HT-29 (cell line): ENCODE results near the gene RPL9. TPM values are rescaled to one million over a fixed set of nuclear protein-coding genes. Genes with fewer than 3 reads are reported as not detected.
"Not testable (repeated sequence)": the region's sequence is repeated elsewhere in the genome, so short reads cannot be mapped to it uniquely, and the experiment has no call there.

Experiments
- DNase-seq: peaks from one replicate; pipeline ENCODE4 v3.0.0-alpha.2; 2015; ENCODE audit warnings: low spot score
- total RNA-seq: library from RNA; depleted of rRNA; stranded (reverse); fragments of >200 nt; shearing (Covaris generic); gene quantifications from 2 replicates; pipeline ENCODE4 v1.2.3, GENCODE V29; 2014; rRNA removed

Gene RPL9
- total RNA-seq: 1,285 and 1,602 TPM in 2 replicates

DNA sequence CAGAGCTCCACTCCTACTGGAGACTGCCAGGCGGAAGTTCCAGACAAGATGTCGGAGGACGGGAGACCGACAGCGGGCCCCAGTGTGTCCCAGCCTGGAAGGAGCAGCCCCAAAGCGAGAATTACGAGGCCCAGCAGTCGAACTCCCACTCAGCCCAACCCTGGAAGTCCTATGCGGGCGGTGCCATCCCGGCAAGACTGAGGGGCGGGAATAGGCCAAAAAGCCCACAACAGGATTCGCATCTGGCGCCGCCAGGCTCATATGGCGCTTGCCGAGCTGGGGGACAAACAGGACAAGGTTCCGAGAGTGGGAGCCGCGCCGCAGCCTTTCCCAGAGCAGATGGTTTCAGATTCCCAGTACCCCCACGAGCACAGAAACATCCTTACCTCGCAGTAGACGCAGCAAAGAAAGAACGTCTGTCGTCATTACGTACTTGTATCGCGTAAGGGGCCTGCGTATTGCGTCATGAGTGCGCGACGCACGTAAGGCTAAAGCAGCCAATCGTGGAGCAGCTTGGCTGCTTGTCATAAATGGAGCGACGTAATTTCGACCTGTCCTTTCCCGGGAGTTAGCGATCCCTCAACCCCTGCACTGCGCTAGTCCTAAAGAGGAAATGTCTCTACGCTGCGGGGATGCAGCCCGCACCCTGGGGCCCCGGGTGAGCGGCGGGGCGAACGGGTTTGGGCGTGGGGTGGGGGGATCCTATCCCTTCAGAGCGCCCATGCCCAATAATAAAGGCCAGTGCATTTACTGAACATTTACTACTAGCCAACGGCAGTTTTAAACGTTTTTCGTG, at the start of gene RPL9, which contains the start of gene LIAS:
Gene RPL9 (minus strand): TSS at position 418 of the 796 bp plus-strand sequence. CDS start 483 bp downstream, outside the sequence.
Gene LIAS (plus strand): TSS at position 552 of the 796 bp plus-strand sequence. CDS start 62 bp downstream, at position 614.
- peak; percentile 98 for DNase-seq

DNA sequence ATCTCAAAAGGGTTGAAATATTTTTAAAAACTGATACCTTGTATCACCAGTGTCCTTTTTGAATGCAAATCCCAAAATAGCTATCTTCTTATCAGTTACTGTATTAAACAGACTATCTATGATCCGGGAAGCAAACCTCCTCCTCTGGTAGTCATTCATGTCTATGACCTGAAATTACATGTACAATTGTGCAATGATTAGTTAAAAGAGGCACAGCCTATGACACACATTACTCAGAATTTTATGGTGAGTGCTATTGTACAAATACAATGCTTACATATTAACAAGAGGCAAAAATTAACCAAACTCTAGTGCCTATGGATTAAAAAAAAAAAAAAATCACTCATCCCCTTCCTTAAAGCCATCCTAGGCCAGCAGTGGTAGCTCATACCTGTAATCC, 46.9 kb upstream of the RPL9 start:
- no peak for DNase-seq

DNA sequence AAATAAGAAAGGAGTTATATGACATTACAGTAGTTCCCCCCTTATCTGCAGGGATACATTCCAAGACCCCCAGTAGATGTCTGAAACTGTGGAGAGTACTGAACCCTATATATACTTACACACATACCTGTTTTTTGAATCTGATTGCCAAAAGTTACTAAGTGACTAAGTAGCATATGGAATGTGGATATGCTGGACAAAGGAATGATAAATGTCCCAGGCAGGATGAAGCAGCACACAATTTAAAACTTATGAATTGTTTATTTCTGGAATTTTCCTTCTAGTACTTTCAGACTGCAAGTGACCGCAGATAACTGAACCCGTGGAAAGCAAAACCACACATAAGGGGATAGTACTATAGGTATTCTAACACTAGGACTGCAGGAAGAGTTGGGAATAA, 45.8 kb upstream of the RPL9 start:
- no peak for DNase-seq

DNA sequence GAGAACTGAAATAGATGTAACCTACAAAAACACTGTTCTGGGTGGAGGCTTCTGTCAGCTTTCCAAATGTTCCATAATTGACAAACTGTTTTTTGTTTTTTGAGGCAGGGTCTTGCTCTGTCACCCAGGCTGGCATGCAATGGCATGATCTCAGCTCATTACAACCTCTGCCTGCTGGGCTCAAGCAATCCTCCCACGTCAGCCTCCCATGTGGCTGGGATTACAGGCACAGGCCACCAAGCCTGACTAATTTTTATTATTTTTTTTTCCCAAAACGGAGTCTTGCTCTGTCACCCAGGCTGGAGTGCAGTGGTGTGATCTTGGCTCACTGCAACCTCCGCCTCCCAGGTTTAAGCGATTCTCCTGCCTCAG, 43.9 kb upstream of the RPL9 start:
- not testable (repeated sequence) for DNase-seq

DNA sequence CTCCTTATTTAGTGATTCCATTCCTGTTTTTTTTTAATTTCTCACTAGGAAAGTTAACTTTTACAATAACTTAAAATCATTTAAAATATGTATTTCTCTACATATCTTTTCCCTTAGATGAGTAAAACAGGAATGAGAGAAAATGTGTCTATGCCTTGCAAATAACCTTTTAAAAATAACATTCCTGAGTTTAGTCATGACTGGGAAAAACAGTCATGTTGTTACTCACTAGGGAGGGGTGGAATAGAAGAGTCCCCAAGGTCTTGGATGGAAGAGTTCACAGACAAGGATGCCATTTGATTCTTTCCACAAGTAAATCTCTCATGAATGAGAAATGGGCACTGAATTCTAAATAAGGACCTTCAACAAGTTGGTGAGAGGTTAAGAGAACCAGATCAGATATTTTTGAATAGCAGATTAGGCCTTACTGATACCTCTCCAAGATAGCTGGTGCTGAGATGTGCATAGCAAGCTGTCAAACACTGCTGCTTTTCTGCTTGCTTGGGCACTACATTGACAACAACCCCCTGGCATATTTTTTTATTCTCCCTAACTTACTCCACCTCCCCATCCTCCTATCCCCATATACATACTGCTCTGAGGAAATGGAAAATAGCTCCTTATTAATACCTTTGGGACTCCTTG, 43.4 kb upstream of the RPL9 start:
- no peak for DNase-seq

DNA sequence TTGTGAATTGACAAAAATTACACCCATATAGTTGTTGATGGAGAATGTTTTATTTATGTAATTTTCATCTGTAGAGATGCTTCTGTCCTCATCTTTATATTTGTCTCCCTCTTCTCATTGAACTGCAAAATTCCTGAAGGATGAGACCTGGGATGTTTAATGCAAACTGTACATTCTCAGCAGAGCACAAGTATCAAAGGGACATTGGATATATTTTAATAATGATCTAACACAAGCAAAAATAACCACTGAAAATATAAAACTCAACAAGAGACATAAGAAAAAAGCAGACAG, 40.0 kb upstream of the RPL9 start:
- no peak for DNase-seq

DNA sequence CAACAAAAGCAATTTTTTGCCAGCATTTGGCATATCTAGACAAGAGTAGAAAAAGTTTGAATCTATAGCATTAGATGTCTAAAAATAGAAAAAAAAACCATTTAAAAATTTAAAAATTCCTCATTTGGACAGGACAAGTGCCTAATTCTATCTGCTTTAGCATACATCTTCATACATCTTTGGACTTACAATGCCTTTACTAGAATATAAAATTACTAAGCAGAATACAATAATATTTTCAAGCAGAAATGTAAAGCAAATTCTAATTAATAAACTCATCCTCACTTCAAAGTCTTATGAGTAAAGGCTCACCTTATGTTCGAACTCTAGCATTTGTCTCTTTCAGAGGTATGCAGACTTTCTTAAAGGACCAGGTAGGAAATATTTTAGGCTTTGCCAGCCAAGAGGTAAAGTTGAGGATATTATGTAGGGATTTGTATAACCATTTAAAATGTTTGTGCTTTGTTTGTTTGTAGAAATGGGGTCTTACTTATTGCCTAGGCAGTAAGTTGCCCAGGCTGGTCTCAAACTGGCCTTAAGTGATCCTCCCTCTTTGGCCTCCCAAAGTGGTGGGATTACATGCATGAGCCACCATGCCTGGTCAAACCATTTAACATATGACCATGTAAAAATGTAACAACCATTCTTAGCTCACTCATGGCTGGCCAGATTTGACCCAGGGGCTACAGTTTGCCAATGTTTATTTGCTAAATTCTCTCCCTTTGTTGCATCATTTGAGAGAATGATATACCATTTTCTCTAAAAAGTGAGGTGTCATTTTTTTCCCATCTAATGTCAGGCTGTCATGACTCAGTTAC, 39.4 kb upstream of the RPL9 start:
- DNase-seq: no peak

DNA sequence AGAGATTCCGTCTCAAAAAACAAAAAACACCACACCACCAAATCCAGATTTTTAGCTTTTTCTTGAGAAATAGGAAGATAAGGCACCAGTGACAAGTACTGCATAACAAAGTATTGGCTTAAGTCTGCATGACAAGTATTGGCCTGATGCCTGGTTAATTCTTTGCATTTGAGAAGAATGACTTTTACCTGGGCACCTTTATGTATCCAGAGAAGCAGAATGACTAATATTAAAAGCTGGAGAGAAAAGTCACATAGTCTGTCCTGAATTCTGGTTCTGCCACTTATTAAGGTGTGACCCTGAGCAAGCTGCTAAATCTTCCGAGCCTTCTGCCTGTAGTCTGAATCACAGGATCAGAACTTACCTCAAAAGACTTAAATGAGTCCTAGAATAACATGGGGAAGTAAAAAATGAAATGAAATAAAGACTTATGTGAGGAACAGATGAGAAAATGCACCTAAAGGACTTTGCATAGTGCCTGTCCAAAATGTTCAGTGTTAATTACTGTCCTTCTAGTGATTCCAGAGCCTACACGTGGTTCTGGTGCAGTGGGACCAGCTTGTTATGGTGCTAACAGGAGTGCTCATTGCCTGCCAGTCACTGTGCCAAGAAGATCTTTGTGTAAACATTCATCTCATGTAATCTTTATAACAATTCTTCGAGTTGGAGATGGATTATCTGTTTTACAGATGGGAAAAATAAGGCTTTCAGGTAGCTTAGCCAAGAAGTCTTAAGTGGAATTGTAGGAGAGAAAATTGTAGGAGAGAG, 36.9 kb upstream of the RPL9 start:
- peak; percentile 18 for DNase-seq

DNA sequence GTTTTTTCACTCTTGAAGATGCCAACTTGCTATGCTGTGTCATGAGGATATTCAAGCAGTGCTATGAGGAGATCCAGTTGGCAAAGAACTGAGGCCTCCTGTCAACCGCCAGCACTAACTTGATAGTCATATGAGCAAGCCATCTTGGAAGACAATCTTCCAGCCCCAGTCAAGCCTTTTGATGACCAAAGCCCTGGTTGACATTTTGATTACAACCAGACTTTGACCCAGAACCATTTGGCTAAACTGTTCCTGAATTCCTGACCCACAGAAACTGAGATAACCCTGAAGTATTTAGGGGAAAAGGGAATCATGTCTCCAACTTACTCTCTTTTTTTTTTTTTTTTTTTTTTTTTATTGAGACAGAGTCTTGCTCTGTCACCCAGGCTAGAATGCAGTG, 35.6 kb upstream of the RPL9 start:
- no peak for DNase-seq

DNA sequence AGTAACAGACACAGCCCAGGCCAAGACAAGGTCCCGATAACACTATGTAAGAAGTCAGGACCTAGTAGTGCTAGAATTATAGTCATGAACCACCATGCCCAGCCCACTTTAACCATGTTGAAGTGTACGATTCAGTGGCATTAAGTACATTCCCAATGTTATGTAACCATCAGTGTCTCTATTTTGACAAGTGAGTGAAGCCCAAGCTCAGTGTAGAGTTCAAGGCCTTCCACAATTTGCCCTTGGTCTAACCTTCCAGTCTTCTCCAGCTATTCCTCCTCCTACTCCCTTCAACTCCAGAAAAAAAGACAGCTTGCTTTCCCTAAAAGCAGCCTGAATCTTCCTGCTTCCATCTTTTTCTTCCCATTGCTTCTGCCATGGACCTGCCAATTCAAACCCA, 31.6 kb upstream of the RPL9 start:
- no peak for DNase-seq

DNA sequence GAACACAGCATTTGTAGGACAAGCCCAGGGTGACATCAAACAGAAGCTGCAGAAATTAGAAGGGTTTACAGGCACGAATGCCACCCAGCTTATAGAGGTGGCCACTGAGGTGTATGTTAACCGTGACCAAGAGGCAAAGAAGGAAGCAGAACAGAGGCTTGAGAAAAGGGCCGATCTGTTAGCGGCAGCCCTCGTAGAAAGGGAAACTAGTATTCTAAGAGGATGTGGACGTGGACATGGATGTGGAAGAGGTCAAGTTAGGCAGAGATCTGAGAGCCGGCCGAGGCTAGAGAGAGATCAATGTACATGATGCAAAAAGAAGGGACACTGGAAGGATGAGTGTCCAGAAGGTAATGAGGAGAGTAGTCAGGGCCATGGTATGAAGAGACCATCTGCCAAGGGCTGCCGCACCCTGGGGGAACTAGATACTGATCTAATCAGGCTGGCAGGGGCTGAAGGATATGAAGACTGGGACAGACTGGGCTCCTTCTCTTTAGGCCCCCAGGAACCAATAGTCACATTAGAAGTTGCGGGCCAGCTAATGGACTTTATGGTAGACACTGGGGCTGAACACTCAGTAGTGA, 27.6 kb upstream of the RPL9 start:
- DNase-seq: no peak

DNA sequence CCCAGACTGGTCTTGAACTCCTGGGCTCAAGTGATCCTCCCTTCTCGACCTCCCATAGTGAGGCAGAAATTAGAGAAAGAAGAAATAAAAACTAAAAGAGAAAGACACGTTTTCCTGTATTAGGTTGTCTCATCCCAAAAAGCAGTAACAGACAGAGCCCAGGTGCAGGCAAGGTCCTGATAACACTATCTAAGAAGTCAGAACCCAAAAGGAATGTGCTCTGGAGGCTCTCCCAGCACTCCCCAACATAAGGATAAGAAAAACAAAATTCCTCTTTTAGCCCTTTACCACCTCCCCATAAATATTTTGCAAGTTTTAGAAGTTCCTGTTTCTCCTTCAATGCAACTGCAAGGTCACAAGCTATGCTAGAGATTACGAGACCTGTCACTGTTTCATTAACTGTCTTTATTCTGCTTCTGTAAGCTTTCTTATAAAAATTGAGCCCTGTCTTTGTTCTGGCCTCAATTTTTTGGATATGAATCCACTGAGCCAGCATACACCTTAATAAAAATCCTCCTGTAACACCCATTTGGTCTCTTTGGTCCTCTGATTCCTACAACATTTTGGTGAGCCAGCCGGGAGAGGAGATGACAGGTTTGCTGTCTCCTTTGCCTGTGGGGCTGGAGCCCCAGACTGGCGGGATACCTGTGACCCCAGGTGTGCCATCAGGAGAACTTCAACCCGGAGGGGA, 26.0 kb upstream of the RPL9 start:
- DNase-seq: no peak

DNA sequence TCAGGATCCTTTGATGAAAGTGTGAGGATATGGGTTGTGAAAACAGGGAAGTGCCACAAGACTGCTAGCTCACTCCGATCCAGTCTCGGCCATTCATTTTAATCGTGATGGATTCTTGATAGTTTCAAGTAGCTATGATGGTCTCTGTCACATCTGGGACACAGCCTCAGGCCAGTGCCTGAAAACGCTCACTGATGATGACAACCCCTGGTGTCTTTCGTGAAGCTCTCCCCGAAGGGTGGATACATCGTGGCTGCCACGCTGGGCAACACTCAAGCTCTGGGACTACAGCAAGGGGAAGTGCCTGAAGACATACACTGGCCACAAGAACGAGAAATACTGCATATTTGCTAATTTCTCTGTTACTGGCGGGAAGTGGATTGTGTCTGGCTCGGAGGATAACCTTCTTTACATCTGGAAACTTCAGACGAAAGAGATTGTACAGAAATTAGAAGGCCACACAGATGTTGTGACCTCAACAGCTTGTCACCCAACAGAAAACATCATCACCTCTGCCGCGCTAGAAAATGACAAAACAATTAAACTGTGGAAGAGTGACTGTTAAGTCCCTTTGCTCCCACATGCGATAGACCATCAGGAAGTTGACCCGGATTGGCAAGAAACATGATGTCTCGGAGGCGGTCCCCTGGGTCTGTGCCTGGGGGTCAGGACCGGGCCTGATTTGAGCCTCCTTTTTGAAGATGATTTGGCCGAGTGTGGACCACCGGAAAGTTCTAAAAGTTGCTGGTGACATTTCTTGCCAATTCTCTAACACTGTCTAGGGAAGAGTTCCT, 22.4 kb upstream of the RPL9 start:
- no peak for DNase-seq

DNA sequence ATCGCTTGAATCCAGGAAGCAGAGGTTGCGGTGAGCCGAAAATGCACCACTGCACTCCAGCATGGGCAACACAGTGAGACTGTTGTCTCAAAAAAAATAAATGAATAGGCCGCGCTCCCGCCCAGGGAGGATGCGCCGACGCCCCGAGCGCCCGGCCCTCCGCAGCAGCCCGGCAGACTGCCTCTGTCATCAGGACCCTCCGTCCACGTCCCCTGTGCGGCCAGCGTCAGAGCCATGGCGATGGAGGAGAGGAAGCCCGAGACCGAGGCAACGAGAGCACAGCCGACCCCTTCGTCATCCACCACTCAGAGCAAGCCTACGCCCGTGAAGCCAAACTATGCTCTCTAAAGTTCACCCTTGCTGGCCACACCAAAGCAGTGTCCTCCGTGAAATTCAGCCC, 21.5 kb upstream of the RPL9 start:
- no peak for DNase-seq

DNA sequence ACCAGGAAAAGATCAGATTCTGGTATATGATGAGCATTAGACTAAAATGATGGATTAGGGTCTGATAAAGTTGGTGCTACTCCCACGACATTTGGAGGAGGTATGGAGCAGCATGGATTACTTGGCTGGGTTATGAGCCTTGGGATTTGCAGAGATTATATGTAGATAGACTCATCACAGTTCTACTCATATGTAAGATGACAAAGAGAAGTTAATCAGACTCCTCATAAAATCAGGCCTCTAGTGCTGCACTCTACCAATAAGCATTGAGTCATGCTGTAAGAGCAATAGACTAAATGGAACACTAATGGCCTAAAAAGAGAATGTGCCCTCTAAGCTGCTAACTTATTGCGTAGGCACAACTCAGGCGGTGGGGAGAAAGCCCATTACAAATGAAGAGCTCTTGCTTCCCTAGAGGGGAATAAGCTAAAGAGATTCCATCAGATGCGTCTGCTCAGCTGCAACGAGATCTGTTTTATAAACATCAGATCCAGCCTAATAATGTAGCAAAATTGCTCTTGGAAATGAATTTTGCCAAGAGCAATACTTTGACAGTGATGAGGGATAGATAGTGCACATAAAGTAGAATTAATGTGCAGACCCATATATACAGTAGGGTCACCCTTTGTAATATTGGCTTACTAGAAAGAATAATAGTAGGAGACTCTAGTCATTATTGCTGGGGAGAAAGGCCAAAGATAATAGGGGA, 17.6 kb upstream of the RPL9 start:
- DNase-seq: no peak

DNA sequence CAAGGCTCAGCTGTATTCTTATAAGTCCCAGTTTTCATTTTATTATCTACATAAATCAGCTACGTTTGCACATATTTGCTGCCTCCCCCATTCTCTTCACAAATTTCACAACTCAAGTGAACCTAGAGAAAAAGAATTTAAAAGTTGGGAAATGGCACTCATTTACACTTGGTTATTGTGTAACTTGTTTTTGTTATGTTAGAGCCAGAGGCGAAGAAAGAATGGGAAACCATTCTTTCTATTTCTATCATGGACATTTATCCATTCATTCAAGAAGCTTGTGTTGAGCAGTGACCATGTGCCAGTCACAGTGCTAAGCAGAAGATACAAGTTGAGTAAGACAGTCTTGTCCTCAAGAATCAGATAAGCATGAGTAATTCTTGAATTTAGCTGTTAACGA, 13.7 kb upstream of the RPL9 start:
- no peak for DNase-seq

DNA sequence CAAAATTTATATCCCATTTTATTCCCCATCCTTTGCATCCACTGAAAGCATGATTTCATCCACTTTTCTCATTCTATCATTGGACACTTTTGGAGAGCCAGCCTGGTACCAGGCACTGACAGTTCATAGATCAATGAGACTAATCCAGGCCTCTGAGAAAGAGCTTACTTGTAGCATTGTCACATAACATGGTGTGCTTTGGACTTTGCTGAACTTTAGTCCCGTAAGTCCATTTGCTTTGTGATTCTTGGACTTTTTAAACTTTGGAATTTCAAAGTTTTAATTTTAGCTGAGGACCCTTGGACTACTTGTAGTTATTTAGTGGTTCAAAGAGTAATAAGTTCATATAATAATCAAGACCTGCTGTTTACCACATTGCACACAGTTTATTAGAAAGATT, 11.7 kb upstream of the RPL9 start:
- DNase-seq: no peak

DNA sequence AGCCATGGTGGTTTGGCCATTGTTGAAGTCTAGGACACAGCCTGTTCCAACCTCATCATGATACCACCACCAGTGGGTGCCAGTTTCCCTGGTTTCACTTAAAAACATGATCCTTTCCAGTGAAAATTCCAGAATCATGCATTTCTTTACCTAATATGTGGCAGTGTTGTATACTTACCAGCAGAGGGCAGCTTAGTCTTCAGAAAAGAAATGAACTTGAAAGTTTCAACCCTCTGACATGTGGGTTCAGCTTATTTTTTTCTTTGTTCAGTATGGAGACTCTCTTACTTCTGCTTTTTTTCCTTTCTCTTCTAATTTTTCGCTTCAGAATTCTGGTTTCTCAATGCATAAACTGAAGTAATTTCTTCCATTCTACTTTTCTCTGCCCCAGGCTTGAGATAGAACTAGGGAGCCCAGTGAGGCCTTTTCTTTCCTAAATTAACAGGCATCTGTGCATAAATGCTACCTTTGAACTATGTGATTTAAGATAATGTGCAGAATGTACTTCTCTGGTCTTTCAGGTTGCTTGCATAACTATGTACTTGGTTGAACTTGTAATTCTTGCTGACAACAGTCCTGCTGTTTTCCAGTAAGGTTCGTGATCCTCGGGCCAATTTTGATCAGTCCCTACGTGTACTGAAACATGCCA, 10.8 kb upstream of the RPL9 start:
- peak; percentile 84 for DNase-seq

DNA sequence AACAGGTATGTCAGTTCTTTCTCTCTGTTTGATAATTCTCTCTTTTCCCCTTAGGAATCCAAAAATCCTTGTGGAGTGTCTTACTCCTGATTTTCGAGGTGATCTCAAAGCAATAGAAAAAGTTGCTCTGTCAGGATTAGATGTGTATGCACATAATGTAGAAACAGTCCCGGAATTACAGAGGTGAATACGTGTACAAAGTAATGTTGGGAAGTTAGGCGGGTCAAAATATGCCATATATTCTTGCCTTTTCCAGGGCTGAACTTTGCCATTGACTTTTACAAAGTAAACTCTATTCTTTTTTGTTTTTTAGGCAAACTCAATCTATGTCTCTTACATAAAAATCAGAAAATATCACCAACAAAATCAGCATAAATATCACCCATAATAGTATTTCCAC, 8.7 kb upstream of the RPL9 start:
- no peak for DNase-seq
